ENCODE data around the gene TNF.

DNA sequence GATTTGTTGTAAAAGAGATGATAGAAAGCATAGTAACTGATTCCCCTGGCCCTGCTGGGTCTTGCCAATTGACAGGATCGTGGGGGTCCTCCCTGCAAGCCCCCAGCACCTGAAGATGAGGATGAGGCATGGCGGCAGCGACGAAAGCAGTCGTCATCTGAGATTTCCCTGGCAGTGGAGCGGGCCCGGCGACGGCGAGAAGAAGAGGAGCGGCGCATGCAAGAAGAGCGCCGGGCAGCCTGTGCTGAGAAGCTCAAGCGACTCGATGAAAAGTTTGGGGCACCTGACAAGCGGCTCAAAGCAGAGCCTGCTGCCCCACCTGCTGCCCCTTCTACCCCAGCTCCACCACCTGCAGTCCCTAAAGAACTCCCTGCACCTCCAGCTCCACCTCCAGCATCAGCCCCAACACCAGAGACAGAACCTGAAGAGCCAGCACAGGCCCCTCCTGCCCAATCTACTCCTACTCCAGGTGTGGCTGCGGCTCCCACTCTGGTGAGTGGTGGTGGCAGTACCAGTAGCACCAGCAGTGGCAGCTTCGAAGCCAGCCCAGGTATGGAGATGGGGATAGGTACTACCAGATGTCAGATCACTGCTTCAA is 52.4 kb downstream of the TNF start:
- TF ChIP-seq, protein P1, sequence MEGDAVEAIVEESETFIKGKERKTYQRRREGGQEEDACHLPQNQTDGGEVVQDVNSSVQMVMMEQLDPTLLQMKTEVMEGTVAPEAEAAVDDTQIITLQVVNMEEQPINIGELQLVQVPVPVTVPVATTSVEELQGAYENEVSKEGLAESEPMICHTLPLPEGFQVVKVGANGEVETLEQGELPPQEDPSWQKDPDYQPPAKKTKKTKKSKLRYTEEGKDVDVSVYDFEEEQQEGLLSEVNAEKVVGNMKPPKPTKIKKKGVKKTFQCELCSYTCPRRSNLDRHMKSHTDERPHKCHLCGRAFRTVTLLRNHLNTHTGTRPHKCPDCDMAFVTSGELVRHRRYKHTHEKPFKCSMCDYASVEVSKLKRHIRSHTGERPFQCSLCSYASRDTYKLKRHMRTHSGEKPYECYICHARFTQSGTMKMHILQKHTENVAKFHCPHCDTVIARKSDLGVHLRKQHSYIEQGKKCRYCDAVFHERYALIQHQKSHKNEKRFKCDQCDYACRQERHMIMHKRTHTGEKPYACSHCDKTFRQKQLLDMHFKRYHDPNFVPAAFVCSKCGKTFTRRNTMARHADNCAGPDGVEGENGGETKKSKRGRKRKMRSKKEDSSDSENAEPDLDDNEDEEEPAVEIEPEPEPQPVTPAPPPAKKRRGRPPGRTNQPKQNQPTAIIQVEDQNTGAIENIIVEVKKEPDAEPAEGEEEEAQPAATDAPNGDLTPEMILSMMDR (IDR thresholded peaks at IDR 0.05; ENCODE audit: insufficient read depth, low read length, poor library complexity, severe bottlenecking): no peak
- TF ChIP-seq EZH2phosphoT487 (conservative IDR thresholded peaks at IDR 0.05; ENCODE audit: low read length): no peak
